Hematopoietic multipotent progenitor cell treated with erythropoietin and hydrocortisone succinate and interleukin-3 and kit ligand, for 6 days (in vitro differentiated cells): ENCODE measurements around the gene AP1S1.
A peak's percentile ranks its signal among the peaks of the same experiment; 100 is the strongest.
"Not testable (repeated sequence)": the region's sequence is repeated elsewhere in the genome, so short reads cannot be mapped to it uniquely, and the experiment has no call there.

Experiments used
- DNase-seq: peaks from one replicate; pipeline ENCODE4 v3.0.0-alpha.2; 2015

The AP1S1 gene

GRCh38 chr7:101172005-101172853 lies 18.0 kb downstream of the AP1S1 start:
- no peak for DNase-seq

GRCh38 chr7:101172854-101173751 lies 18.8 kb downstream of the AP1S1 start:
- DNase-seq = peak; percentile 81

GRCh38 chr7:101173752-101174244 lies 19.5 kb downstream of the AP1S1 start:
- DNase-seq = peak; percentile 78

GRCh38 chr7:101174322-101174854 lies 20.1 kb downstream of the AP1S1 start:
- DNase-seq = no peak

GRCh38 chr7:101175664-101176063 lies 21.4 kb downstream of the AP1S1 start:
- DNase-seq = no peak

GRCh38 chr7:101177644-101178043 lies 23.4 kb downstream of the AP1S1 start:
- DNase-seq = no peak

- no peak for DNase-seq
Measured at GRCh38 chr7:101179117-101179516, 24.8 kb downstream of the AP1S1 start.

- DNase-seq = no peak
Measured at GRCh38 chr7:101179713-101180112, 25.4 kb downstream of the AP1S1 start.

- no peak for DNase-seq
Measured at GRCh38 chr7:101180130-101180755, 26.0 kb downstream of the AP1S1 start, which contains the start of gene NAT16. Gene NAT16, minus strand, starts transcription at chr7:101180293. Its CDS starts 5,486 bp downstream, at chr7:101174807.

GRCh38 chr7:101185258-101185839 lies 31.1 kb downstream of the AP1S1 start:
- no peak for DNase-seq

GRCh38 chr7:101186194-101186593 lies 31.9 kb downstream of the AP1S1 start:
- DNase-seq = no peak

GRCh38 chr7:101186844-101187428 lies 32.7 kb downstream of the AP1S1 start:
- no peak for DNase-seq

GRCh38 chr7:101189109-101189508 lies 34.8 kb downstream of the AP1S1 start:
- DNase-seq = no peak

GRCh38 chr7:101195884-101196283 lies 41.6 kb downstream of the AP1S1 start:
- no peak for DNase-seq

- DNase-seq = no peak
Measured at GRCh38 chr7:101197991-101198390, 43.7 kb downstream of the AP1S1 start.

GRCh38 chr7:101198476-101198875 lies 44.2 kb downstream of the AP1S1 start:
- no peak for DNase-seq

- not testable (repeated sequence) for DNase-seq
Measured at GRCh38 chr7:101199522-101199921, 45.2 kb downstream of the AP1S1 start.

- DNase-seq = no peak
Measured at GRCh38 chr7:101200504-101200861, 46.2 kb downstream of the AP1S1 start.

GRCh38 chr7:101200862-101201599 lies 46.8 kb downstream of the AP1S1 start, which contains the start of gene MOGAT3:
Gene MOGAT3, minus strand, starts transcription at chr7:101201036. Its CDS starts 182 bp downstream, at chr7:101200854.
- no peak for DNase-seq

GRCh38 chr7:101201695-101202602 lies 47.7 kb downstream of the AP1S1 start:
- DNase-seq = no peak
